Testis (tissue), 2 donors: ENCODE measurements around the gene TIMMDC1.

Experiments used
- POLR2A ChIP-seq: fragments of 450-650 bp; IDR thresholded peaks from one replicate; pipeline ENCODE4 v1.6.1; 2017; ENCODE audit warnings: antibody characterized with exemption, mild to moderate bottlenecking, moderate library complexity
- TF ChIP-seq, protein P1 (sequence below), 3 experiments: fragments of 450-650 bp in 2 of 3; fragments of 200-600 bp in 1 of 3; sonication (generic) in 1 of 3; IDR thresholded peaks; one replicate each; pipeline ENCODE4 v1.5.1; 2016 to 2019; ENCODE audit warnings: antibody characterized with exemption in 3 of 3, mild to moderate bottlenecking in 2 of 3, moderate library complexity in 1 of 3

DNA sequence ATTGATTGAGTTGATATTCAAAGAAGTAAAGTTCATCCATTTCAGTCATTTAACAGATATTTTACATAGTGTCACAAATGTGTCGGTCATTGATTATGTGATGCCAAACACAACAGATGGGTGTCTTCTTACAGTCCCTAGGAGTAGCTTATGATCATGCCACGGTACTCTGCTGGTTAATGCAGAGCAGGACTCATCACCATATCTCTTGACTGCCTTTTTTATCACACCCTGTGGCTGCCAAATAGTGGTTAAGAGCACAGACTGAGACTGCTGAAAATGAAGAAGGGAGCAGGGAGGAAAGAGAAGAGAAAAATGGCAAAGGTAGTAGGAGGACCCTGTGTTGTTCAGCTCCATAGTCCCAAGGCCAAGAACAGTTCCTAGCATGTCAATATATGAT is 12.8 kb upstream of the TIMMDC1 start:
- TF ChIP-seq, protein P1, sequence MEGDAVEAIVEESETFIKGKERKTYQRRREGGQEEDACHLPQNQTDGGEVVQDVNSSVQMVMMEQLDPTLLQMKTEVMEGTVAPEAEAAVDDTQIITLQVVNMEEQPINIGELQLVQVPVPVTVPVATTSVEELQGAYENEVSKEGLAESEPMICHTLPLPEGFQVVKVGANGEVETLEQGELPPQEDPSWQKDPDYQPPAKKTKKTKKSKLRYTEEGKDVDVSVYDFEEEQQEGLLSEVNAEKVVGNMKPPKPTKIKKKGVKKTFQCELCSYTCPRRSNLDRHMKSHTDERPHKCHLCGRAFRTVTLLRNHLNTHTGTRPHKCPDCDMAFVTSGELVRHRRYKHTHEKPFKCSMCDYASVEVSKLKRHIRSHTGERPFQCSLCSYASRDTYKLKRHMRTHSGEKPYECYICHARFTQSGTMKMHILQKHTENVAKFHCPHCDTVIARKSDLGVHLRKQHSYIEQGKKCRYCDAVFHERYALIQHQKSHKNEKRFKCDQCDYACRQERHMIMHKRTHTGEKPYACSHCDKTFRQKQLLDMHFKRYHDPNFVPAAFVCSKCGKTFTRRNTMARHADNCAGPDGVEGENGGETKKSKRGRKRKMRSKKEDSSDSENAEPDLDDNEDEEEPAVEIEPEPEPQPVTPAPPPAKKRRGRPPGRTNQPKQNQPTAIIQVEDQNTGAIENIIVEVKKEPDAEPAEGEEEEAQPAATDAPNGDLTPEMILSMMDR (IDR thresholded peaks at IDR 0.05) = no peak
- TF ChIP-seq POLR2A = no peak
